Tibial nerve (tissue), 4 donors: ENCODE data around the gene MYB. TPM values are rescaled to one million over a fixed set of nuclear protein-coding genes. Genes with fewer than 3 reads are reported as not detected.

Experiments
- DNase-seq, 2 donors: peaks; one replicate each; pipeline ENCODE4 v3.0.0-alpha.2; 2019; ENCODE audit warnings: low spot score in 2 of 2
- H3K27ac ChIP-seq, 4 donors: fragments of 200-600 bp; sonication (generic) in 3 of 4; one replicate each; pipeline ENCODE4 v1.5.1; 2017 to 2019; ENCODE audit warnings: mild to moderate bottlenecking in 1 of 4
- H3K27me3 ChIP-seq, 2 donors: fragments of 200-600 bp; sonication (generic) in 1 of 2; one replicate each; pipeline versions ENCODE4 v1.5.1 to v1.6.0; 2017 to 2019
- H3K36me3 ChIP-seq, 3 donors: fragments of 200-600 bp; sonication (generic); one replicate each; pipeline ENCODE4 v1.5.1; 2018 to 2019
- H3K4me1 ChIP-seq, 4 donors: fragments of 200-600 bp; sonication (generic) in 3 of 4; one replicate each; pipeline ENCODE4 v1.5.1; 2017 to 2019
- H3K4me3 ChIP-seq, 4 donors: fragments of 200-600 bp; sonication (generic) in 3 of 4; one replicate each; pipeline ENCODE4 v1.5.1; 2017 to 2019; ENCODE audit warnings: mild to moderate bottlenecking in 1 of 4, moderate library complexity in 1 of 4
- H3K9me3 ChIP-seq, 4 donors: fragments of 200-600 bp; sonication (generic) in 3 of 4; one replicate each; pipeline ENCODE4 v1.5.1; 2017 to 2019
- CTCF ChIP-seq, 5 experiments: fragments of 200-600 bp in 3 of 5; fragments of 450-650 bp in 2 of 5; sonication (generic) in 3 of 5; IDR thresholded peaks; one replicate each; pipeline ENCODE4 v1.5.1; 2016 to 2019; ENCODE audit warnings: antibody characterized with exemption in 5 of 5, mild to moderate bottlenecking in 3 of 5, moderate library complexity in 2 of 5
- EP300 ChIP-seq, 2 donors: sonication (generic); formaldehyde crosslinking; IDR thresholded peaks; one replicate each; pipeline ENCODE4 v1.6.1; 2017; ENCODE audit warnings: antibody characterized with exemption in 2 of 2, mild to moderate bottlenecking in 1 of 2
- POLR2A ChIP-seq, 2 donors: fragments of 450-650 bp; IDR thresholded peaks; one replicate each; pipeline ENCODE4 v1.6.1; 2017; ENCODE audit warnings: antibody characterized with exemption in 2 of 2, mild to moderate bottlenecking in 2 of 2, moderate library complexity in 2 of 2
- WGBS, 2 donors: methylation state at CpG; one replicate each; pipeline ENCODE4 v1.1.5; 2018; 5-methylcytosine and 5-hydroxymethylcytosine counted together
- total RNA-seq, 4 donors: library from RNA; depleted of rRNA; stranded (reverse); fragments of >200 nt; gene quantifications; one replicate each; pipeline ENCODE4 v1.1.0, GENCODE V29; 2016

MYB gene
- total RNA-seq, 4 donors from 2014 or later, result 0.63 to 1.2 (median 0.83) TPM

GRCh38 chr6:135195522-135195921 is 14.4 kb downstream of the MYB start:
- no peaks in the 10 kb centered on the region for H3K27me3 ChIP-seq
- H3K27ac ChIP-seq, result no peak overlapping the region
- H3K36me3 ChIP-seq, result no peaks in the 10 kb centered on the region
- 83 to 88% methylated on average over 6 of the region's 6 CpGs for WGBS, 2 donors
- no peak for DNase-seq
- H3K4me3 ChIP-seq, result no peak overlapping the region
- TF ChIP-seq EP300 (IDR thresholded peaks at IDR 0.05) (no peak), POLR2A (IDR thresholded peaks at IDR 0.05) (no peak), CTCF (IDR thresholded peaks at IDR 0.05) (no peak)
- no peaks in the 10 kb centered on the region for H3K4me1 ChIP-seq
- no peaks in the 10 kb centered on the region for H3K9me3 ChIP-seq

DNA sequence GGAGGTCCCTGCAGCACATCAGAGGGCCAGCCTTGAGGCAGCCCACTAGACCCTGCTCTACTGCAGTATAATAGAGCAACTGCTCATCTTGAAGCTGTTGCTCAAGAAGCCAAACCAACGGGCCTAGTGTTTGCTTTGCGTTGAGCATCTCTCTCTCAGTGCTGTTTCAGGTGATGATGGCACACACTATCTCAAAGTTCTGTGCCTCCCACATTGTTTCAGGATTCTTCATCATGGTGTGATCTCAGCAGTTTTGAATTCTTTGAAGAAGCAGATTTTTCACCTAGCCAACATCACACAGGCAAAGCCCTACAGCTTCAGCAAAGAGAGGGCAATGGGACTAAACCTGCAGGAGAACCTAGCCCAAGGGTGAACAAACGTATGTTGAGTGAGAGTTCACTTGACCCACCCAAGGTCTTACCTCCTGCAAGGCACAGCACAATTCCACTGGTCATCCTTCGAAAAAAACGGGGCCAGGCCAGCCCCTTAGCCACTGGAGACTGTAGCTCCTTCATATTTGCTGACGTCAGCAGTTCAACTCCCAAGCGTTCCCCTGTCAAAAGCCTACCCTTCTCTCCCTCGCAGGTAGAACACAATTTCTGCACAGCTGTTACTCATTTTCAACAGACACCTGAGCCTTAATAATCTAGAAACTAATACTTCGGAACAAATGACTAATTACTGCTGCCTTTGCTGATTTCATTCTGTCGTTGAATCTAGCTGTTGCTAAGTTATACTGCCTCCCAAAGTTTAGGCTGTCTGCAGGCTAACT is 15.8 kb downstream of the MYB start:
- no peaks in the 10 kb centered on the region for H3K4me1 ChIP-seq
- H3K4me3 ChIP-seq, result no peak overlapping the region
- H3K27ac ChIP-seq, result no peak overlapping the region
- no peak for DNase-seq
- TF ChIP-seq CTCF (IDR thresholded peaks at IDR 0.05), result no peak
- TF ChIP-seq POLR2A (IDR thresholded peaks at IDR 0.05), result no peak
- TF ChIP-seq EP300 (IDR thresholded peaks at IDR 0.05), result no peak
- no peaks in the 10 kb centered on the region for H3K9me3 ChIP-seq
- H3K36me3 ChIP-seq, result no peaks in the 10 kb centered on the region
- H3K27me3 ChIP-seq, result no peaks in the 10 kb centered on the region
- 75 to 79% methylated on average over 10 of the region's 10 CpGs for WGBS, 2 donors

GRCh38 chr6:135202836-135203235 is 21.7 kb downstream of the MYB start:
- Histone ChIP-seq H3K27ac (no peak overlapping the region), H3K36me3 (no peaks in the 10 kb centered on the region), H3K4me3 (no peak overlapping the region), H3K27me3 (no peaks in the 10 kb centered on the region), H3K4me1 (no peaks in the 10 kb centered on the region), H3K9me3 (no peaks in the 10 kb centered on the region)
- DNase-seq, result no peak
- WGBS, 2 donors, result 72 to 83% methylated on average over 1 of the region's 1 CpG
- TF ChIP-seq EP300 (IDR thresholded peaks at IDR 0.05), result no peak
- TF ChIP-seq CTCF (IDR thresholded peaks at IDR 0.05), result no peak
- no peak for TF ChIP-seq POLR2A (IDR thresholded peaks at IDR 0.05)

- Histone ChIP-seq H3K4me3 (no peak overlapping the region), H3K4me1 (no peaks in the 10 kb centered on the region), H3K36me3 (no peaks in the 10 kb centered on the region), H3K27me3 (no peaks in the 10 kb centered on the region), H3K9me3 (no peaks in the 10 kb centered on the region), H3K27ac (no peak overlapping the region)
- no peak for DNase-seq
- TF ChIP-seq EP300 (IDR thresholded peaks at IDR 0.05), result no peak
- TF ChIP-seq POLR2A (IDR thresholded peaks at IDR 0.05), result no peak
- TF ChIP-seq CTCF (IDR thresholded peaks at IDR 0.05), result no peak
- 94 to 95% methylated on average over 4 of the region's 4 CpGs for WGBS, 2 donors
Observed at GRCh38 chr6:135204951-135205350, 23.8 kb downstream of the MYB start.

DNA sequence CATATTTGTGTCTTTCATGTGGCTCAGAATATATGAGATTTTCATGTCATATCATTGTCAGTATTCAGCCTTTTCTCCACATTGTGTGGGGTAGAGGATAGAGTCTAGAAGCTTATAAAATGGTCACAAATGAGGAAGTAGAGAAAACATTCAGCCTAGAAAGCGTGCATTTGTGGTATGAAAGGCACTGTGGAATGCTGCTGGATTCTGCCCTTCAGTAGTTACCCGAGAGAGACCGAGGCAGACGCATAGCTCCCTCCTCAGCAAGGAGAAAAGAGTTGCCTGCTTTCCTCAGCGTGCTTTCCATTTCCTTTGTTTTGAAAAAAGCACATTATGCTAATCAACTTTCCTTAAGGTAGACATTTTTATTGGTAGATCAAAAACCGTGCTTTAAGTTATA is 28.7 kb downstream of the MYB start:
- DNase-seq, result no peak
- Histone ChIP-seq H3K36me3 (no peaks in the 10 kb centered on the region), H3K27ac (no peak overlapping the region), H3K4me1 (no peaks in the 10 kb centered on the region), H3K9me3 (no peaks in the 10 kb centered on the region), H3K4me3 (no peak overlapping the region), H3K27me3 (no peaks in the 10 kb centered on the region)
- WGBS, 2 donors, result 42 to 51% methylated on average over 6 of the region's 6 CpGs
- TF ChIP-seq POLR2A (IDR thresholded peaks at IDR 0.05), result no peak
- TF ChIP-seq CTCF (IDR thresholded peaks at IDR 0.05), result no peak
- no peak for TF ChIP-seq EP300 (IDR thresholded peaks at IDR 0.05)
